SH-SY5Y (cell line): Measurements from ENCODE around the gene NPBWR2.

Source experiments
- GATA2 ChIP-seq: IDR thresholded peaks from 2 replicates; pipeline ENCODE4 v1.6.1; 2011; ENCODE audit warnings: mild to moderate bottlenecking, low read depth, low read length
- GATA3 ChIP-seq: IDR thresholded peaks from 2 replicates; pipeline ENCODE4 v1.6.1; 2011; ENCODE audit warnings: low read depth, mild to moderate bottlenecking, low read length, moderate library complexity

DNA sequence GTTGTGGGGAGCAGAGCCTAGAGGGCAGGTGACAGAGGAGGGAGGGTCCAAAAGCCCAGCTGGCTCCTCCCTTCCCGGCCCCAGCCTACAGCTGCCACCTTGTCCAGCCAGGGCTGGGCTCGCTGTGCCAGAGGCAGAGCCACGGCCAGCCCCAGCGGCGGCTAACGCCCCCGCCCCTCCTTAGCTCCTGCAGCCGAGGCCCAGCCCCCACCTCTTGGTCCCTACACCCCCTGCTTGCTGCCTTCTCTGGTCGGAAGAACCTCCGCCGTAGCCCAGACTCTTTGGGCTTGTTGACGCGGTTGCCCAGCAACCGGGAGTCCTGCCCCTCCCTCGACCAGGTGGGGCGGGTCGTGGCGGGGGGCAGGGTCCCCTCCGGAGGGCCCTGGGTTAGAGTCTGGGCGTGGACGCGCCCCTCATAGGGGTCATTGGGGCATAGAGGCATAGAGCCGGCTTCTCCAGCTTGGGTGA lies 22.6 kb downstream of the NPBWR2 start:
- no peak for TF ChIP-seq GATA3
- no peak for TF ChIP-seq GATA2
